Lower leg skin (tissue), 4 donors: ENCODE measurements around the gene OR52J3. TPM values are rescaled to one million over a fixed set of nuclear protein-coding genes. Genes with fewer than 3 reads are reported as not detected.

ENCODE experiments used
- DNase-seq, 2 donors: peaks; one replicate each; pipeline ENCODE4 v3.0.0-alpha.2; 2019; ENCODE audit warnings: low spot score in 2 of 2
- H3K4me3 ChIP-seq: fragments of 200-600 bp; sonication (generic); 2 replicates; pipeline ENCODE4 v1.5.1; 2017; ENCODE audit warnings: mild to moderate bottlenecking, low read depth; ENCODE audit not compliant: poor library complexity, severe bottlenecking
- POLR2A ChIP-seq, 2 donors: fragments of 450-650 bp; IDR thresholded peaks; one replicate each; pipeline ENCODE4 v1.6.1; 2016 to 2017; ENCODE audit warnings: antibody characterized with exemption in 2 of 2, mild to moderate bottlenecking in 1 of 2, moderate library complexity in 1 of 2
- WGBS, 2 donors: methylation state at CpG; one replicate each; pipeline ENCODE4 v1.1.5; 2018; 5-methylcytosine and 5-hydroxymethylcytosine counted together
- intact Hi-C: fragments of 100-400 bp; cut with DNase I; formaldehyde crosslinking; loops from one replicate; pipeline ENCODE4 v1.15.0; 2023; ENCODE audit warnings: low total_unique reads
- total RNA-seq, 4 donors: library from RNA; depleted of rRNA; stranded (reverse); fragments of >200 nt; gene quantifications; one replicate each; pipeline ENCODE4 v1.1.0, GENCODE V29; 2016
- TF ChIP-seq, protein P1 (sequence below), 3 donors: fragments of 450-650 bp; IDR thresholded peaks; one replicate each; pipeline ENCODE4 v1.5.1; 2016; ENCODE audit warnings: antibody characterized with exemption in 3 of 3, mild to moderate bottlenecking in 3 of 3, moderate library complexity in 2 of 3

Gene OR52J3
- total RNA-seq, 4 donors from 2014 or later, result not detected

DNA sequence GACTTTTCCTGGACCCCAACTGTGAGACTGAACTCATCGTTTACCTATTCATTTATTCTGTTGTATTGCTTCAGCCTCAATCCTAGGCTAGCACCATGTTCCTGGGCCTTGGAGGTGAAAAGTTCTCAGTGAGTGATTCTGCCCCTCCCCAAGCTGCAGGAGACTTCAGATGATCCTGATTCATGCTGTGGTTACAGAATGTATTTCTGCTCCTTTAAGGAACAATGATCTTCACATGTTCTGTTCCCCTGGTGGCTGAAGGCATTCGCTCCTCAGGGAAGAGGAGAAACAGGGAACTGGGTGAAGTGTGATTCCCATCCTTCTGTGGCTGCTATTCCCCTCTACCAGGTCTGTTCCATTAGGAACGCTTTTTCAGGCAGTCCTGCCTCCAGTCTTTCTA, 25.5 kb downstream of the OR52J3 start:
- no peak for DNase-seq
- TF ChIP-seq, protein P1, sequence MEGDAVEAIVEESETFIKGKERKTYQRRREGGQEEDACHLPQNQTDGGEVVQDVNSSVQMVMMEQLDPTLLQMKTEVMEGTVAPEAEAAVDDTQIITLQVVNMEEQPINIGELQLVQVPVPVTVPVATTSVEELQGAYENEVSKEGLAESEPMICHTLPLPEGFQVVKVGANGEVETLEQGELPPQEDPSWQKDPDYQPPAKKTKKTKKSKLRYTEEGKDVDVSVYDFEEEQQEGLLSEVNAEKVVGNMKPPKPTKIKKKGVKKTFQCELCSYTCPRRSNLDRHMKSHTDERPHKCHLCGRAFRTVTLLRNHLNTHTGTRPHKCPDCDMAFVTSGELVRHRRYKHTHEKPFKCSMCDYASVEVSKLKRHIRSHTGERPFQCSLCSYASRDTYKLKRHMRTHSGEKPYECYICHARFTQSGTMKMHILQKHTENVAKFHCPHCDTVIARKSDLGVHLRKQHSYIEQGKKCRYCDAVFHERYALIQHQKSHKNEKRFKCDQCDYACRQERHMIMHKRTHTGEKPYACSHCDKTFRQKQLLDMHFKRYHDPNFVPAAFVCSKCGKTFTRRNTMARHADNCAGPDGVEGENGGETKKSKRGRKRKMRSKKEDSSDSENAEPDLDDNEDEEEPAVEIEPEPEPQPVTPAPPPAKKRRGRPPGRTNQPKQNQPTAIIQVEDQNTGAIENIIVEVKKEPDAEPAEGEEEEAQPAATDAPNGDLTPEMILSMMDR (IDR thresholded peaks at IDR 0.05), result no peak
- TF ChIP-seq POLR2A (IDR thresholded peaks at IDR 0.05), result no peak
- H3K4me3 ChIP-seq, result no peak overlapping the region
- 51 to 61% methylated on average over 3 of the region's 3 CpGs for WGBS, 2 donors
- intact Hi-C loops, result no loop called here

DNA sequence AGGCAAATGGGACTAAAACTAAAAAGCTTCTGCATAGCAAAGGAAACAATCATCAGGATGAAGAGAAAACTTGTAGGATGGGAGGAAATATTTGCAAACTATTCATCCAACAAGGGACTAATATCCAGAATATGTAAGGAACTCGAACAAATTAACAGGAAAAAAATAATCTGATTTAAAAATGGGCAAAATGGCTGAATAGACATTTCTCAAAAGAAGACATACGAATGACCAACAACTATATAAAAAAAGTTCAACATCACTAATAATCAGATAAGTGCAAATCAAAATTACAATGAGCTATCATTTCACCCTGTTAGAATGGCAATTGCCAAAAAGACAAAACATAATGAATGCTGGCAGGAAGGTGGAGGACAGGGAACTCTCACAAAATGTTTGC, 35.1 kb downstream of the OR52J3 start:
- 71 to 79% methylated on average over 2 of the region's 2 CpGs for WGBS, 2 donors
- TF ChIP-seq, protein P1 (IDR thresholded peaks at IDR 0.05), result no peak
- no peak for TF ChIP-seq POLR2A (IDR thresholded peaks at IDR 0.05)
- H3K4me3 ChIP-seq, result no peak overlapping the region
- intact Hi-C loops, result no loop called here
- no peak for DNase-seq

DNA sequence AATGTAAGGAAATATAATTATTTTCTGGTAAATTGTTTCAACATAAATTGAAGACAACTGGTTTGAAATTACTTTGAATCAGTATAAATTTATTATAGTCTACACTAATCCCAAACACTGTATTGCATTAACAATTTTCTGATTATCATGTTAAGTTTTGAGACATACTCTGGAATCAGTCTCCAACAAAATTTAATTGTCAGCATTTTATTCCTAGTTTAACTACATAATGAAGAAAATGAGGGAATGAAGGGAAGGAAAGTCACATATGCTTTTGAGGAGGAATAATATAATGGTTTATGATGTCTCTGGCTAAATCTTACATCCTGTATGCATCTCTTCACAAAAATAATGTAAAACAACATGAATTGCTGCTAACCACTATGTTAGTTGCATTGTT, 37.3 kb downstream of the OR52J3 start:
- H3K4me3 ChIP-seq, result no peak overlapping the region
- no peak for DNase-seq
- no peak for TF ChIP-seq POLR2A (IDR thresholded peaks at IDR 0.05)
- TF ChIP-seq, protein P1 (IDR thresholded peaks at IDR 0.05), result no peak
- intact Hi-C loops, result no loop called here

DNA sequence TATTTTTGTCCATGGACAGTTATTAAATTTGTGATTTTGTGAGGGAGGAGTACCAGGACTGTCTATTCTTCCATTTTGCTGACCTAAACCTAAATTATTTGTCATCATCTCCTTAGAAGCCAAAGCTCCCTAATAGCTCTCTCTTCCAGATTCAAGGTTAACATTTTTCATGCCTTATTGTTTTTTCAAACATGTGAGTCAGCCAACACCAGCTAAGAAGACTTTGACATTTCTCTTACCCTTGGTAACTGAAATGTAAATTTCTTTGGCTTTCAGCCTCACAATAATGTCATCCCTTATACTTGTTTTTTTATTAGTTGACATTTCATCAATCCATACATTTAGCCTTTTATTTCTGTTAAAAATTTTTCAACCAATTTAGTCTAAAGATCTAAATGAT, 42.2 kb downstream of the OR52J3 start:
- intact Hi-C loops, result no loop called here
- no peak for TF ChIP-seq POLR2A (IDR thresholded peaks at IDR 0.05)
- TF ChIP-seq, protein P1 (IDR thresholded peaks at IDR 0.05), result no peak
- DNase-seq, result no peak
- no peak overlapping the region for H3K4me3 ChIP-seq

DNA sequence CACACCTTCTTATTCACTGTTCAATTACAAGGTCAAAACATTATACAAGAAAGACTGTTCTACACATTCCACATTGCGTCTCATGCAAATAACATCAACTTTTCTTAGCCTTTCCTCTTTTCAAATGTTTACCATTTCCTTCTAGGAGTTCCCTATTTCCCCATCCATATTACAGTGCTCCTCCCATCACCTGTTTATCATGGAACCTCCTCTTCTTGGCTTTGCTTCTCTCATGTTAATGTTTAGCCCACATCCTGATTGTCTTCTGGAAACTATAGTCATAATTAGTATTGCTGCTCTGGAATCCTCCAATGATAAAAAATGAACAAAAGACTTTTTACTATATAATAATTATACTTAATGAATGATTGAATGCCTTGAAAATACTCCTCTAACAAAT, 44.3 kb downstream of the OR52J3 start:
- 88 to 89% methylated on average over 1 of the region's 1 CpG for WGBS, 2 donors
- intact Hi-C loops, result no loop called here
- H3K4me3 ChIP-seq, result no peak overlapping the region
- DNase-seq, result no peak
- TF ChIP-seq, protein P1 (IDR thresholded peaks at IDR 0.05), result no peak

DNA sequence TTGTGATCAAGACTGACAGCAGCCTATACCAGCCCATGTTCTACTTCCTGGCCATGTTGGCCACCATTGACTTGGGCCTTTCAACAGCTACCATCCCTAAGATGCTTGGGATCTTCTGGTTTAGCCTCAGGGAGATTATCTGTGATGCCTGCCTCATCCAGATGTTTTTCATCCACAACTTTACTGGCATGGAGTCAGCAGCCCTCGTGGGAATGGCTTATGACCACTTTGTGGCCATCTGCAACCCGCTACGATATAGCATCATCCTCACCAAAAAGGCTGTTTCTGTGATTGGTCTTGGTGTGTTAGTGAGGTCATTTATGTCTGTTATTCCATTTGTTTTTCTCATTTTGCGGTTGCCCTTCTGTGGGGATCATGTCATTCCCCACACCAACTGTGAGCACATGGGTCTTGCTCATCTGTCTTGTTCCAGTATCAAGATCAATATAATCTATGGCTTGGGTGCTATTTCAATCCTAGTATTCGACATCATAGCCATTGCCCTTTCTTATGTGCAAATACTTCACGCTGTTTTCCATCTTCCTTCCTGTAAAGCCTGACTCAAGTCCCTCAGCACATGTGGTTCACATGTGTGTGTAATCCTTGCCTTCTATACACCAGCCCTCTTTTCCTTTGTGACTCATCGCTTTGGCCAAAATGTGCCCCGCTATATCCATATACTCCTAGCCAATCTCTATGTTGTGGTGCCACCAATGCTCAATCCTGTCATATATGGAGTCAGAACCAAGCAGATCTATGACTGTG, 46.7 kb downstream of the OR52J3 start:
- no peak for DNase-seq
- 40 to 73% methylated on average over 8 of the region's 8 CpGs for WGBS, 2 donors
- TF ChIP-seq POLR2A (IDR thresholded peaks at IDR 0.05), result no peak
- TF ChIP-seq, protein P1 (IDR thresholded peaks at IDR 0.05), result no peak
- intact Hi-C loops, result no loop called here
- no peak overlapping the region for H3K4me3 ChIP-seq
